ENCODE results near the gene FILIP1L.

DNA sequence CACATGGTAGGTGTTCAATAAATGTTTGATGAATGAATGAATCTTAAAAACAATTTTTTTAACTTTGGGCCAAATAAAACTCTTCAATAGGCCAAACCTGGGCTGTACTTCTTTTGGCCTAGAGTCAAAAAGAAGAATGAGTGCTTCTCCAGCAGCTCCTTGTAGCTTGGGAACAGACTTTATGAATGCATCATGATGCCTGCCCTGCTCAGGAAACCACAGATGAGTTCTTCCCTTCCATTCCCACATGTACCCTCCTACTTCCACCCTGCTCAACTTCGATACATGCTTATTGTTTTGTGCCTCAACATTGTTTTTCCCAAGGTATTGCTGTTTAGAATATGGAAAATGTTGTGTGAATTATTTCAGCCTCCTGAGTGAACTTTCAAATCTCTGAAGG lies 87.0 kb downstream of the FILIP1L start:
- TF ChIP-seq, protein P1, sequence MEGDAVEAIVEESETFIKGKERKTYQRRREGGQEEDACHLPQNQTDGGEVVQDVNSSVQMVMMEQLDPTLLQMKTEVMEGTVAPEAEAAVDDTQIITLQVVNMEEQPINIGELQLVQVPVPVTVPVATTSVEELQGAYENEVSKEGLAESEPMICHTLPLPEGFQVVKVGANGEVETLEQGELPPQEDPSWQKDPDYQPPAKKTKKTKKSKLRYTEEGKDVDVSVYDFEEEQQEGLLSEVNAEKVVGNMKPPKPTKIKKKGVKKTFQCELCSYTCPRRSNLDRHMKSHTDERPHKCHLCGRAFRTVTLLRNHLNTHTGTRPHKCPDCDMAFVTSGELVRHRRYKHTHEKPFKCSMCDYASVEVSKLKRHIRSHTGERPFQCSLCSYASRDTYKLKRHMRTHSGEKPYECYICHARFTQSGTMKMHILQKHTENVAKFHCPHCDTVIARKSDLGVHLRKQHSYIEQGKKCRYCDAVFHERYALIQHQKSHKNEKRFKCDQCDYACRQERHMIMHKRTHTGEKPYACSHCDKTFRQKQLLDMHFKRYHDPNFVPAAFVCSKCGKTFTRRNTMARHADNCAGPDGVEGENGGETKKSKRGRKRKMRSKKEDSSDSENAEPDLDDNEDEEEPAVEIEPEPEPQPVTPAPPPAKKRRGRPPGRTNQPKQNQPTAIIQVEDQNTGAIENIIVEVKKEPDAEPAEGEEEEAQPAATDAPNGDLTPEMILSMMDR (conservative IDR thresholded peaks at IDR 0.05; ENCODE audit: low read depth, low read length), result no peak
- no peak for TF ChIP-seq EZH2 (IDR thresholded peaks at IDR 0.05; ENCODE audit: borderline replicate concordance, low read depth, low read length, poor library complexity, severe bottlenecking)
